ENCODE measurements around the gene HLA-DQA2. TPM values are rescaled to one million over a fixed set of nuclear protein-coding genes. Genes with fewer than 3 reads are reported as not detected.
"Not testable (repeated sequence)": the region's sequence is repeated elsewhere in the genome, so short reads cannot be mapped to it uniquely, and the experiment has no call there.

HLA-DQA2 gene
- total and polyA plus RNA-seq, 4 donors: 0.16 to 0.32 (median 0.23) TPM; not detected in 1

- Histone ChIP-seq H3K27ac (ENCODE audit: low read depth in 1 of 2, low read length in 2 of 2) (no peak overlapping the region), H3K36me3 (ENCODE audit: control insufficient read depth in 4 of 4, insufficient read depth in 3 of 4, low read depth in 1 of 4, low read length in 3 of 4) (no peaks in the 10 kb centered on the region), H3K4me3 (ENCODE audit: low read depth in 1 of 3, low read length in 3 of 3) (no peak overlapping the region), H3K9ac (ENCODE audit: low read depth in 1 of 2, low read length in 2 of 2) (no peak overlapping the region), H3K9me3 (ENCODE audit: control insufficient read depth in 4 of 4, low read length in 3 of 4) (no peaks in the 10 kb centered on the region), H3K27me3 (ENCODE audit: control insufficient read depth in 4 of 4, insufficient read depth in 4 of 4, low read length in 3 of 4) (peaks cover 0 to 21% (median 2%) of the 10 kb centered on the region in 4 donors), H3K4me1 (ENCODE audit: control insufficient read depth in 4 of 4, insufficient read depth in 4 of 4, low read length in 3 of 4) (no peaks in the 10 kb centered on the region)
- no peak for DNase-seq (ENCODE audit: low spot score)
- WGBS: 87% methylated on average over 3 of the region's 3 CpGs
- no peak for TF ChIP-seq FOXA1 (IDR thresholded peaks at IDR 0.05)
- TF ChIP-seq RAD21 (IDR thresholded peaks at IDR 0.05): no peak
- TF ChIP-seq CTCF (IDR thresholded peaks at IDR 0.05; ENCODE audit: low read depth, low read length, missing input control): no peak
- no peak for TF ChIP-seq GABPA (IDR thresholded peaks at IDR 0.05 in 1 of 2, conservative IDR thresholded peaks at IDR 0.05 in 1 of 2)
- no peak for TF ChIP-seq FOXA2 (IDR thresholded peaks at IDR 0.05)
- no peak for TF ChIP-seq HNF4G (IDR thresholded peaks at IDR 0.05)
- TF ChIP-seq HNF4A (conservative IDR thresholded peaks at IDR 0.05): no peak
Observed at GRCh38 chr6:32742374-32742773, 1.2 kb downstream of the HLA-DQA2 start.

GRCh38 chr6:32744776-32745175, 3.6 kb downstream of the HLA-DQA2 start:
- TF ChIP-seq ATF3 (IDR thresholded peaks at IDR 0.05) (no peak), REST (IDR thresholded peaks at IDR 0.05) (no peak), HNF4A (conservative IDR thresholded peaks at IDR 0.05) (no peak), FOXA1 (IDR thresholded peaks at IDR 0.05) (no peak), MAX (IDR thresholded peaks at IDR 0.05) (no peak), SP1 (IDR thresholded peaks at IDR 0.05) (no peak), CTCF (IDR thresholded peaks at IDR 0.05; ENCODE audit: low read depth, low read length, missing input control) (no peak), EGR1 (IDR thresholded peaks at IDR 0.05; ENCODE audit: low read depth in 2 of 2) (no peak), ZBTB33 (IDR thresholded peaks at IDR 0.05) (no peak), GABPA (IDR thresholded peaks at IDR 0.05 in 1 of 2, conservative IDR thresholded peaks at IDR 0.05 in 1 of 2) (no peak), RAD21 (IDR thresholded peaks at IDR 0.05) (no peak), YY1 (IDR thresholded peaks at IDR 0.05) (no peak), RXRA (IDR thresholded peaks at IDR 0.05) (no peak), NR2F2 (IDR thresholded peaks at IDR 0.05) (no peak)
- DNase-seq (ENCODE audit: low spot score): no peak
- Histone ChIP-seq H3K36me3 (ENCODE audit: control insufficient read depth in 4 of 4, insufficient read depth in 3 of 4, low read depth in 1 of 4, low read length in 3 of 4) (no peaks in the 10 kb centered on the region), H3K4me3 (ENCODE audit: low read depth in 1 of 3, low read length in 3 of 3) (no peak overlapping the region), H3K9ac (ENCODE audit: low read depth in 1 of 2, low read length in 2 of 2) (no peak overlapping the region), H3K27ac (ENCODE audit: low read depth in 1 of 2, low read length in 2 of 2) (no peak overlapping the region), H3K9me3 (ENCODE audit: control insufficient read depth in 4 of 4, low read length in 3 of 4) (no peaks in the 10 kb centered on the region), H3K4me1 (ENCODE audit: control insufficient read depth in 4 of 4, insufficient read depth in 4 of 4, low read length in 3 of 4) (no peaks in the 10 kb centered on the region), H3K27me3 (ENCODE audit: control insufficient read depth in 4 of 4, insufficient read depth in 4 of 4, low read length in 3 of 4) (peaks cover 0 to 12% (median 2%) of the 10 kb centered on the region in 4 donors)
- WGBS: 43% methylated on average over 5 of the region's 5 CpGs

- not testable (repeated sequence) for H3K36me3 ChIP-seq (ENCODE audit: control insufficient read depth in 4 of 4, insufficient read depth in 3 of 4, low read depth in 1 of 4, low read length in 3 of 4); H3K27ac ChIP-seq (ENCODE audit: low read depth in 1 of 2, low read length in 2 of 2); H3K9me3 ChIP-seq (ENCODE audit: control insufficient read depth in 4 of 4, low read length in 3 of 4); H3K4me3 ChIP-seq (ENCODE audit: low read depth in 1 of 3, low read length in 3 of 3); H3K9ac ChIP-seq (ENCODE audit: low read depth in 1 of 2, low read length in 2 of 2); DNase-seq (ENCODE audit: low spot score); H3K4me1 ChIP-seq (ENCODE audit: control insufficient read depth in 4 of 4, insufficient read depth in 4 of 4, low read length in 3 of 4)
- H3K27me3 ChIP-seq (ENCODE audit: control insufficient read depth in 4 of 4, insufficient read depth in 4 of 4, low read length in 3 of 4): peaks cover 0 to 12% (median 2%) of the 10 kb centered on the region in 4 donors
- 76% methylated on average over 1 of the region's 1 CpG for WGBS
Observed at GRCh38 chr6:32745649-32746048, 4.5 kb downstream of the HLA-DQA2 start.

Data from liver (tissue), 9 donors.